Ectodermal cell (in vitro differentiated cells): ENCODE results near the gene NMU.
"Not testable (repeated sequence)": the region's sequence is repeated elsewhere in the genome, so short reads cannot be mapped to it uniquely, and the experiment has no call there.

Experiments
- H3K27ac ChIP-seq: 2 replicates; pipeline ENCODE4 v1.7.0; 2013; ENCODE audit warnings: mild to moderate bottlenecking, low read depth, low read length; ENCODE audit not compliant: insufficient read depth, poor library complexity, severe bottlenecking
- H3K27me3 ChIP-seq: 2 replicates; pipeline ENCODE4 v1.7.0; 2013; ENCODE audit warnings: mild to moderate bottlenecking, low read length; ENCODE audit not compliant: insufficient read depth, control insufficient read depth, poor library complexity, severe bottlenecking
- H3K36me3 ChIP-seq: one replicate; pipeline ENCODE4 v1.7.0; 2013; ENCODE audit warnings: low read length; ENCODE audit not compliant: control insufficient read depth, insufficient read depth
- H3K4me1 ChIP-seq: one replicate; pipeline ENCODE4 v1.7.0; 2013; ENCODE audit warnings: low read length; ENCODE audit not compliant: control insufficient read depth, insufficient read depth
- H3K4me3 ChIP-seq: 2 replicates; pipeline ENCODE4 v1.7.0; 2013; ENCODE audit warnings: low read depth, low read length, control low read depth; ENCODE audit not compliant: insufficient read depth
- H3K9me3 ChIP-seq: 2 replicates; pipeline ENCODE4 v1.7.0; 2013; ENCODE audit warnings: mild to moderate bottlenecking, low read length, moderate library complexity; ENCODE audit not compliant: control insufficient read depth
- WGBS, 2 experiments: methylation state at CpG; one replicate each; pipeline ENCODE4 v1.1.7; 2013; ENCODE audit warnings: missing lambda C conversion rate in 2 of 2; 5-methylcytosine and 5-hydroxymethylcytosine counted together

NMU gene

DNA sequence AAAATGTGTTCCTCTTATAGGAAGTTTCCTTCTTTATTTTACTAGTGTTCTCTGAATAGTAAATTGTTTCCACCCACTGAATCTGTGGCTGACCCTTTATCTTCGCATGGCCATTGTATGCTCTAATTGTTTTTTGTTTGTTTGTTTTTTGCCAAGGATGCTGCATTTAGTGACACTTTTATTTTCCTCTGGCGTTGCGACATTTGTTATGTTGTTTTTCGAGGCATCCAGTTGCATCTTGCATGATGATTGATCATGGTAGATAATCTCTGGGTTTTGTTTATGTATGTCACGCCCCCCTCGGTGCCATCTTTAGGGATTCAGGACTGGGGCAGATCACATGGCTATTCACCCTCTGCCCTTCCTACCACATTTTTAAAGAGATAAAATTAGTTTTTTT, 2.2 kb downstream of the NMU start:
- H3K9me3 ChIP-seq = no peaks in the 10 kb centered on the region
- 67 to 77% methylated on average over 4 of the region's 6 CpGs for WGBS, 2 experiments
- H3K4me3 ChIP-seq = no peak overlapping the region
- no peaks in the 10 kb centered on the region for H3K36me3 ChIP-seq
- H3K27me3 ChIP-seq = peaks cover 25% of the 10 kb centered on the region
- no peak overlapping the region for H3K27ac ChIP-seq
- peaks cover 26% of the 10 kb centered on the region for H3K4me1 ChIP-seq

DNA sequence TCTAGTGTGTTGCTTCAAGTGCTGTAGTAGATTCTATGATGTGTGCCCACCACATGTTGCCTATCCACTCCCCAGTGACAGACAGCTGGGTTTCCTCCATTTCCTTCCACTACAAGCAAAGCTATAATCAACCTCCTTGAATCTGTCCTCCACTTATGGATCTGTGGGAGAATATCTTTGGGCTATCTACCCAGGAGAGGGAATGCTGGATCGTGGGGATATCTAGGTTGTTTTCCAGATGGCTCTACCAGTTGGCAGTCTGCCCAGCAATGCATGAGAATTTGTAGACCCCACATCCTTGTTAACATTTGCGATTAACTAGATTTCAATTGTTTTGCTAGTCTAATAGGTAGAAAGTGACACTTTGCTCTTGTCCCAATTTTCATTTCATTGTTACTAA, 10.3 kb downstream of the NMU start:
- Histone ChIP-seq H3K36me3 (no peaks in the 10 kb centered on the region), H3K4me1 (no peaks in the 10 kb centered on the region), H3K27me3 (no peaks in the 10 kb centered on the region), H3K27ac (no peak overlapping the region), H3K9me3 (no peaks in the 10 kb centered on the region), H3K4me3 (no peak overlapping the region)
- 93 to 96% methylated on average over 2 of the region's 2 CpGs for WGBS, 2 experiments

DNA sequence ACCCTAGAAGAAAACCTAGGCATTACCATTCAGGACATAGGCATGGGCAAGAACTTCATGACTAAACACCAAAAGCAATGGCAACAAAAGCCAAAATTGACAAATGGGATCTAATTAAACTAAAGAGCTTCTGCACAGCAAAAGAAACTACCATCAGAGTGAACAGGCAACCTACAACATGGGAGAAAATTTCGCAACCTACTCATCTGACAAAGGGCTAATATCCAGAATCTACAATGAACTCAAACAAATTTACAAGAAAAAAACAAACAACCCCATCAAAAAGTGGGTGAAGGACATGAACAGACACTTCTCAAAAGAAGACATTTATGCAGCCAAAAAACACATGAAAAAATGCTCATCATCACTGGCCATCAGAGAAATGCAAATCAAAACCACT, 12.0 kb downstream of the NMU start:
- 90 to 91% methylated on average over 1 of the region's 1 CpG for WGBS, 2 experiments
- not testable (repeated sequence) for H3K27me3 ChIP-seq, H3K4me3 ChIP-seq

DNA sequence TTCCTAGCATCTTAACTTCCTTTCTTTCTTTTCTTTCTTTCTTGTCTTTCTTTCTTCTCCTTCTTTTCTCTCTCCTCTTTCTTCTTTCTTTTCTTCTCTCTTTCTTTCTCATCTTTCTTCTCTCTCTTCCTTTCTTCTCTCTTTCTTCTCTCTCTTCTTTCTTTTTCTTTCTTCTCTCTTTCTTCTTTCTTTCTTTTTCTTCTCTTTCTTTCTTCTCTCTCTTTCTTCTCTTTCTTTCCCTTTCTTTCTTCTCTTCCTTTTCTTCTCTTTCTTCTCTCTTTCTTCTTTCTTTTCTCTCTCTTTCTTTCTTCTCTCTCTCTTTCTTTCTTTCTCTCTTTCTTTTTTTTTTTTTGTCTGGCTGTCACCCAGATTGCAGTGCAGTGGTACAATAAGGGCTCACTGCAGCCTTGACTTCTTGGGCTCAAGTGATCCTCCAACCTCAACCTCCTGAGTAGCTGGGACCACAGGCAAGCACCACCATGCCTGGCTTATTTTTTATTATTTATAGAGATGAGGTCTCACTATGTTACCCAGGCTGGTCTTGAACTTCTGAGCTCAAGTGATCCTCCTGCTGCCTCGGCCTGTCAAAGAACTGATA, 17.5 kb downstream of the NMU start:
- no peaks in the 10 kb centered on the region for H3K9me3 ChIP-seq
- H3K27me3 ChIP-seq = no peaks in the 10 kb centered on the region
- H3K4me3 ChIP-seq = no peak overlapping the region
- no peaks in the 10 kb centered on the region for H3K4me1 ChIP-seq
- H3K27ac ChIP-seq = no peak overlapping the region
- H3K36me3 ChIP-seq = no peaks in the 10 kb centered on the region
- 69 to 78% methylated on average over 1 of the region's 1 CpG for WGBS, 2 experiments

More for the DNA sequence above, 12.0 kb downstream of the NMU start:
- H3K4me1 ChIP-seq, H3K27ac ChIP-seq, H3K9me3 ChIP-seq, H3K36me3 ChIP-seq: not testable (repeated sequence)

DNA sequence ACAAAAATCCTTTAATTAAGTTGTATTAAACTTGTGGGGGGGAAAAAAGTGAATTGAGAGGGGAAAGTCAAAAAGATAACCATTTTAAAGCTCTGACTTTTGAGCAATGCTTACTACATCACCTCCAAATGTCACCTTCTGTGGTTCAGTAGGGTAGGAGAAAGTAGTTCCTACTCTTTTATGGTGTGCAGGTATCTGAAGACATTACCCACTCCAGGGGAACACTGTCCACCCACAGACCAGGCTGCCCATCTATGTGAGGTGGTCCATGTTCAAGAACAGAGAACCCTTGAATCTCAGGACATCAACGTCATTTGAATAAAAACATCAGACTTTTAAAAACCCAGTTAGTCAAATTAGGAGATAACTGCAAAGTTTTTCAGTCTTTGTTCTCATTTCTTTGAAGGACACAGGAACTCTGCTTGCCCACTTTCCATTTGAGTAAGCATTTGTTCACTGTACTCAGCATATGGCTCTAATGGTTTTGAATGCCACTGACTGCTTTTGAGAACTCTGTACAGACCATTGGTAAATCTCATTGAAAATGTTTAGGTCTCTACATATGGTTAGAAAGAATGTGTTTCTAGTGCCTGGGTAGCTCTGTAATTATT, 18.4 kb downstream of the NMU start:
- H3K36me3 ChIP-seq = no peaks in the 10 kb centered on the region
- no peaks in the 10 kb centered on the region for H3K9me3 ChIP-seq
- 80 to 98% methylated on average over 1 of the region's 1 CpG for WGBS, 2 experiments
- H3K4me1 ChIP-seq = no peaks in the 10 kb centered on the region
- no peak overlapping the region for H3K4me3 ChIP-seq
- no peaks in the 10 kb centered on the region for H3K27me3 ChIP-seq
- no peak overlapping the region for H3K27ac ChIP-seq

DNA sequence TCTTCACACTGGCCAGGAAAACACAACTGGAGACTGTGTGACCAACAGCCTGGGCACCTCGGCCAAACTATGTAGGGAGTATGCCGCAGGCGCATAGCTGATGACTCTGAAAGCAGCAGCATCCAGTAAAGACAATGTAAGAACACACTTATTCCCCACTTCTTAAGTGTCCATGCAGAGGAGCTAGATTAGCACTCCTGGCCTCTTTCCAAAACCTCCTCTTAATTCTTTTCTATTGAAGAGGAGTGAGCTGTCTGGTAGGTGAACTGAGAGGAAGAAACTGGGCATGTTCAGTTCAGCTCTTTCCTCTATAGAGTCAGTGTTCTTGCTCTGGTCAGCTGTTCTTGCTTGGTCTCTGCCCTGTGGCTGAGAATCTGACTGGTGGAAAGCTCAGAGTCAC, 21.1 kb downstream of the NMU start:
- Histone ChIP-seq H3K4me3 (no peak overlapping the region), H3K9me3 (no peaks in the 10 kb centered on the region), H3K27ac (no peak overlapping the region), H3K4me1 (no peaks in the 10 kb centered on the region), H3K27me3 (no peaks in the 10 kb centered on the region), H3K36me3 (no peaks in the 10 kb centered on the region)
- WGBS, 2 experiments = 94 to 96% methylated on average over 3 of the region's 3 CpGs

DNA sequence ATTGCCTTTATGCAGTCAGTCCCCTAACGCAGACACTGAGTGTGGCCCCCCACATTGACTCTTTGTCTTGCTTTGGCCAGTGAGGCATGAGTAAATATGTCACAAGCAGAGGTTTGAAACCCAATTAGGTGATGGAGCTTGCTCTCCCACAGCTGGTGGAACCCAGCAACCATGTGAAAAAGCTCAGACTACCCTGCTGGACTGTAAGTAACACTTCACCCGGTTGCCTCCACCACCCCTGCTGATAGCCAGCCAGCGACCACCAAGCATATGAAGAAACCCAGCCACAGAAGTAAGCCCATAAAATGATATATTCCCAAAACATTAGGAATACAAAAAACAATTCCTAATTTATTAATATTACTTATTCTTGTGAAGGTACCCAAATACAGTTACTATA, 22.5 kb downstream of the NMU start:
- 69 to 75% methylated on average over 3 of the region's 3 CpGs for WGBS, 2 experiments
- H3K36me3 ChIP-seq = no peaks in the 10 kb centered on the region
- no peaks in the 10 kb centered on the region for H3K27me3 ChIP-seq
- no peak overlapping the region for H3K27ac ChIP-seq
- no peaks in the 10 kb centered on the region for H3K4me1 ChIP-seq
- H3K4me3 ChIP-seq = no peak overlapping the region
- H3K9me3 ChIP-seq = no peaks in the 10 kb centered on the region

DNA sequence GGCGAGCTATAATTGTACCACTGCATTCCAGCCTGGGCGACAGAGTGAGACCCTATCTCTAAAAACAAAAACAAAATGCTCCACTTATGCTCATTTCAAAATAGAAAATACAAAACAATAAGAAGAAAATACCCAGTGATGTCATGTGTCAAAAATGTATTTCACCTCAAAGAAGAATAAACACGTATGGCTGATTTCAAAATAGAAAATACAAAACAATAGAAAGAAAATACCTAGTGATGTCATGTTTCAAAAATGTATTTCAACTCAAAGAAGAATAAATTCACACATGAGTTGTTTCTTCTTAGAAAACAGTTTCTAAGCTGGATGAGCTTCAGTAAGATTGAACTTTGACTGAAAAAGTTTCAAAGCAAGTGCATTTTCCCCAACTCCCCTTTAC, 23.8 kb downstream of the NMU start:
- WGBS, 2 experiments = 83 to 93% methylated on average over 2 of the region's 3 CpGs
- H3K9me3 ChIP-seq = no peaks in the 10 kb centered on the region
- H3K4me3 ChIP-seq = no peak overlapping the region
- no peak overlapping the region for H3K27ac ChIP-seq
- no peaks in the 10 kb centered on the region for H3K27me3 ChIP-seq
- no peaks in the 10 kb centered on the region for H3K36me3 ChIP-seq
- H3K4me1 ChIP-seq = no peaks in the 10 kb centered on the region

DNA sequence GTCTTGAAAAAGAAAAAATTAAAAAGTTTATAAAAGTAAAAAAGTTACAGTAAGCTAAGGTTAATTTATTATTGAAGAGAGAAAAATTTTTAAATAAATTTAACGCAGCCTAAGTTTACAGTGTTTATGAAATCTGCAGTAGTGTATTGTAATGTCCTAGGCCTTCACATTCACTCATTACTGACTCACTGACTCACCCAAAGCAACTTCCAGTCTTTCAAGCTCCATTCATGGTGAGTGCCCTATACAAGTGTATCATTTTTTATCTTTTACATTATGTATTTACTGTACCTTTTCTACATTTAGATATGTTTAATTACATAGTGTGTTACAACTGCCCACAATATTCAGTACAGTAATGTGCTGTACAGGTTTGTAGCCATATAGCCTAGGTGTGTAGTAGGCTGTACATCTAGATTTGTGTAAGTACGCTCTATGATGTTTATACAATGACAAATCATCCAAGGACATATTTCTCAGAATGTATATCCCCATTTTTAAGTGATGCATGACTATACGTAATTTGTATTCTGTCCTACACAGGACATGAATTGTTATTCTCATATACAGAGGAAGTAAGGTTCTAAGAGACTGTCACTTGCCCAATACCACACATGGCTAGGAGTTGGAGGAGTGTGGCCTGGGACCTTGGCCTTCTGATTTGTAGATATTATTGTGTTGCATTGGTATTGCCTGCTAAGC, 24.6 kb downstream of the NMU start:
- 97% methylated on average over 3 of the region's 3 CpGs; no CpG with 5 or more reads in 1 of the 2 experiments for WGBS, 2 experiments
- Histone ChIP-seq H3K36me3 (no peaks in the 10 kb centered on the region), H3K9me3 (no peaks in the 10 kb centered on the region), H3K4me1 (no peaks in the 10 kb centered on the region), H3K27me3 (no peaks in the 10 kb centered on the region), H3K4me3 (no peak overlapping the region), H3K27ac (no peak overlapping the region)

DNA sequence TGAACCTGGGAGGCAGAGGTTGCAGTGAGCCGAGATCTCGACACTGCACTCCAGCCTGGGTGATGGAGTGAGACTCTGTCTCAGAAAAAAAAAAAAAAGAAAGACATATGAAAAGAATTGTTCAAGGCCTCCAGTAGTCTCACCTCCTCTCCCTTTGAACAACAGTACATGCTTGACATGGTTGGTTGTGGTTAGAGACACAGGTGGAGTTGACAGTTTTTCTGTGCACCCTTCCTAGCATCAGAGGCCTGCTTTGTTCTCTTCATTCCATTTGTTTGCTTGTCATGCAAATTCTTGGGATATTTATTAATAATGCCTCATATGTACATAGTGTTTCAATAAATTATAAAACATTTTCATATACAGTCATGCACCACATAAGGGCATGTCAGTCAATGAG, 25.7 kb downstream of the NMU start:
- H3K9me3 ChIP-seq = no peaks in the 10 kb centered on the region
- no peaks in the 10 kb centered on the region for H3K36me3 ChIP-seq
- H3K4me3 ChIP-seq = no peak overlapping the region
- no peak overlapping the region for H3K27ac ChIP-seq
- H3K4me1 ChIP-seq = no peaks in the 10 kb centered on the region
- no peaks in the 10 kb centered on the region for H3K27me3 ChIP-seq
- WGBS, 2 experiments = 88 to 89% methylated on average over 2 of the region's 2 CpGs
